NOMO-1 treated with DMSO at 0.1 percent for 48 hours (cell line): Measurements from ENCODE around the gene DBH.
"Not testable (repeated sequence)": the region's sequence is repeated elsewhere in the genome, so short reads cannot be mapped to it uniquely, and the experiment has no call there.

Experiments
- DNase-seq: peaks from one replicate; lab custom pipeline; 2025; ENCODE audit not compliant: unreplicated experiment; lab: John Stamatoyannopoulos, UW

The DBH gene

DNA sequence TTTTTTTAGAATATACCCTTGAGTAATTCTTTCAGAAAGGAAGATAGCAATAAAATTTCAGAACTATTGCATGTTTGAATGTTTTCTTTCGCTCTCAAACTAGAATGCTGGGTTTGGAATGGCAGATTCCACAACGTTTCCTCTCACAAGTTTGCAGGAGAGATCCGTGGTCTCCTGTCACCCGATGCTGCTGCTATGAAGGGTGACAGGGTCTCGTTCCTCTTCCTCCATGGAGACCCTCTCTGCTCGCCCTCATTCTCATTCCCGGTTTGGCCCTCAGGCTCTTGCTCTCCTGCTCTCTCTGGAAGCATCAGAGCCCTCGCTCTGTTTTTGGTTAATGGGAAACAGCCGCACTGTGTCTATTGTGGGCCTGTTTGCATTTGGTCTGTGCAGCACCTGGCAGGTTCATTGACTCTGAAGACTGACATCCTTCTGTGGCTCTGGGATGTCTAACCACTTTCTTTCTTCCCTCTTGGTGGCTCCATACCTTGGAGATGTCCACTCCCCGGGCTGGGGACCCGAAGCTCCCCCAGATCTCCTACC lies 14.4 kb upstream of the DBH start:
- no peak for DNase-seq

DNA sequence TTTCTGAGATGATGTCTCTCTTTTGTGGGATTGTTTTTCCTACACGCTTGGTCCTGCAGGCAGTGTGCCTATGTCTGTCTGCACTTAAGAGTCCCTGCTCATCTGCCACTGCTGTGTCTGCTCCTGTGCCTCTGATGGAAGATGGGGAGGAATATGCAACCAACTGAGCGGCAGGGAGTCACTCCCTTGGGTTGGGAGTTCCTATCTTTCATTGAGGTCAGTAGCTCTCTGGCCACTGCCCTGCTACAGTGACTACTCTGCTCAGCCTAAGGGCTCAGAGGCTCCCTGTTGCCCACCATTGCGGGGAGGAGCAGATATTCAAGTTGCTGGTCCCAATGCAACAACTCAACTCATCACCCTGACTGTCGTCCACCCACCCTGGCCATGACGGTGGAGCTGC lies 13.6 kb upstream of the DBH start:
- no peak for DNase-seq

DNA sequence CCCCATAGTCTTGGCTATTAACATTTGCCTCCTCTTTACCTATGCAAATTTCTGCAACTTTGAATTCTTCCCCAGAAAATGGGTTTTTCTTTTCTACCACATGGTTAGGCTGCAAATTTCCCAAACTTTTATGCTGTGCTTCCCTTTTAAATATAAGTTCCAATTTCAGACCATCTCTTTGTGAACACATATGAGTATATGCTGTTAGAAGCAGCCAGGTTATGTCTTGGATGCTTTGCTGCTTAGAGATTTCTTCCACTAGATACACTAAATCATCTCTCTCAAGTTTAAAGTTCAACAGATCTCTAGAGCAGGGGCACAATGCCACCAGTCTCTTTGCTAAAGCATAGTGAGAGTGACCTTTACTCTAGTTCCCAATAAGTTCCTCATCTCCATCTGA lies 10.2 kb upstream of the DBH start:
- not testable (repeated sequence) for DNase-seq

DNA sequence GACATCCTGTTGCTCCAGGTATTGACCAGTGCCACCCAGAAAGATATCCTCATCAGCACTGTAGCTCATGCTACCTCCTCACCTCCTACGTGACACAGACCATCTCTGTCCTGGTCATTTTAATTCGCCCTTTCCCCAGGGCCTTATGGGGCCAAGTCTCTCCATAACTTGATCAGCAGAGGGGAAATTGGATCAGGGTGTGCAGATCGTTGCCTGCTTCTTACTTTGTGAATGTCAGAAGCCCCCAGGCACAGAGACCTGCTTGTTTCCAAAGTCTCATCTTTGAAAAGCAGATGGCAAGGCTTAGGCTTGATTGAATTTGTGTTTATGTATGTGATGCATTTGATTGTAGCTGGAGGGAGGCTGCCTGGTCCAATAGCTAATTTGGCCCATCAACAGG lies 8.8 kb upstream of the DBH start:
- no peak for DNase-seq

DNA sequence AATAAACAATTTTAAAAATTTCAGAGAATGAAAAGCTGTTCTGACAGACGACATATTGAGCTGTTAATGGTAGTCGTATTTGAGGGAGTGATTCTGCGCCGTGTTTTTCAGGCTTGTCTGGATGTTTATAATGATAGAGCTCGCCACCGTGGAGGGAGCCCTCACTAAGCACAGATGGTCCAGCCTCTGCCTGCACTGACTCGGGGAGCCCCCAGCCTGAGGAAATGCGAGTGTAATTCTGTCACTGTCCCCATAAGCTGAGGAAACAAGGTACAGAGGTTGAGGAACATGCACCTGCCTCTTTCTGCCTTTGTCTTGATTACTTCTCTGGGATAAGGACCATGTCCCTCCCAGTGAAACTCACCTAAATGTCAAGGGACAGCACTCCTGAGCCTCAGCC lies 7.4 kb upstream of the DBH start:
- no peak for DNase-seq

DNA sequence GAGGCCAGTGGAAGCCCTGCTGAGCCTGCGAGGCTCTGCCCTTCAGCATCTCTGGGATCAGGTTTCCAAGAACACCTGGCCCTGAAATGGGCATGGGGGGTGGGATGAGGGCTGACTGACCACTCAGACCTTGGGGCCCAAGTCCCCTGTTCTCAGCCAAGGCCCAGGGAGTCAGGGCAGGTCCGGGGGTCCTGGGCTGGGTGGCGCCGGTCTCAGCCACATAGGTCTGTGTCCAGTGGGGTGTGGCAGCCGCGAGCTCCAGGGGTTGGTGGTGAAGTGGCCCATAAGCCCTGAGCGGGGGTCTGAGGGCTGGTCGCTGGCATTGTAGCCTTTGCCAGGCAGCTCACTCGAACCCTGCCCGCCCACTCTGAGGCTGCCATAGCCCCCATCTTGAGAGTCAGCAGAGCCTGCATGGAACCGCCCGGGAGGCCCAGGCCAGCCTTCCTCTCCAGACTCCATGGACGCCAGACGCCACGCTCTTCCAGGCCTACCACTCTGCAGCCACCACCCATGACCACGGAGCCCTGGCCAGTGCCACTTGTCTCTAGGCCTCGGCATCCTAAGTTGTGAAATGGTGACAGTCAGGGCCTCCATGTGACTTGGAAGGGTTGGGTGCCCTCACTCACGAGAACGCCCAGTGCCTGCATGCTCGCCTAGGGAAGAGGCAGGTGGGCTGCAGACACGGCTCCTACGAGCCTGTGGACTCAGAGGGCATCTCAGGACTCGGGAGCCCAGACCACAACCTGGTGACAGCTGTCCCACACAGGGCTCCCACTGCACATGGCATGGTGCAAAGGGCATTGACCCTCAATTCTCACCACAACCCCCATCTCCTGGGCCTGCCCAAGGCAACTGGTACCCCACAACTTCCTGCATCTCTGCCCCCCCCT lies 6.7 kb upstream of the DBH start:
- no peak for DNase-seq

DNA sequence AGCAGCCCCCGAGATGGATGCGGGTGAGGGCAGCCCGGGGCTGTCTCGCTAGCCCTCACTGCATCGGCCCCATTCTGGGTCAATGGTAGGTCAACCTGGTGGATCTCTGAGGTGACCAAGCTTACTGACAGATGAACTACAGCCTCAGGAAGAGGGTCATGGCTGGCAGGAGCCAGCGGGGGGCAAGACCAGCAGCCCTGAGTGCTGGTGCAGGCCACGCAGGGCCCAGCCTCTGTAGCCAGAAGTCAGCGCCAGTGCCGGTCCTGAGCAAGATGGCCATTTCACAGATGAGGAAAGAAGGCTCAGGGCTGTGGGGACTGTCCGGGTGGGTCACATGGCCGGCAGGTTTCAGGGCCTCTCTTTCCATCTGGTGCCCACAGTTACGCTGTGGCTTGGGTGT lies 5.1 kb upstream of the DBH start:
- no peak for DNase-seq

DNA sequence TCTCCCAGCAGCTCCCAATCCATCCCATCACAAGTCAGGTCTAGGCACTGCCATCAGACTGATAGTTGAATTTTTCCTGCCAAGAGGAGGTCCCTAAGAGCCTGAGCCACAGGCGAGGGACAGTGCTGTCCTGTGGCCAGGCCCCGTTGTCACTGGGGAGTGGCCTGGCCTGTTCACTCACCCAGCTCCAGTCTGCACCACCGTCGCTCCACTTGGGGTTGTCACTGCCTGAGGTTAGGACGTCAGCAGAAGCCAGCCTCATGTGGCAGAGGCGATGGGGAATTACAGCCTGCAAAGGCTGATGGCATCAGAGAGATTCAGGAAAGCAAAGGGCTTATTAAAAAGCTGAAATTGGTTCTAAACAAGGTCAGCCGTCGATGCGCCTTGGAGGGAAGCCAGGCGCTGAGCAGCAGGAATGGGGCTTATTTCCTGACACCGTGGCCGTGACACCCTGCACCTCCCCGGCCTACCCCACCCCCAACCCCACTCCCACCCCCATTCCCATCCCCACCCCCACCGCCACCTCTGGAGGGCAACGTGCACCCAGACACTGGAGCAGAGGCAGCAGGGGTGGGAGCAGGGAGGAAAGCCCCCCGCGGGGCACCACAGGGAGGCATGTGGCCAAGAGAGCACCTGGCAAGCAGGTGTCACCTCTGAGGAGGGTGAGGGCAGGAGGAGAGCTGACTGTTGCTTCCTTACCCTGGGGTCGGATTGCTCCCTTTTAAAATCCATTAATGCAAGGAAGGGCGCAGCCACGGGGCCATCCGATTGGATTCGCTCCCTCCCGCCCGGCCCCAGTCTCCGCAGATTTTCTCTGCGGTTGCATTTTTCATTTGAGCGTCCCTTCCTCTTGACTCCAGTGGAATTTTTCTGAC lies 3.1 kb upstream of the DBH start:
- no peak for DNase-seq

DNA sequence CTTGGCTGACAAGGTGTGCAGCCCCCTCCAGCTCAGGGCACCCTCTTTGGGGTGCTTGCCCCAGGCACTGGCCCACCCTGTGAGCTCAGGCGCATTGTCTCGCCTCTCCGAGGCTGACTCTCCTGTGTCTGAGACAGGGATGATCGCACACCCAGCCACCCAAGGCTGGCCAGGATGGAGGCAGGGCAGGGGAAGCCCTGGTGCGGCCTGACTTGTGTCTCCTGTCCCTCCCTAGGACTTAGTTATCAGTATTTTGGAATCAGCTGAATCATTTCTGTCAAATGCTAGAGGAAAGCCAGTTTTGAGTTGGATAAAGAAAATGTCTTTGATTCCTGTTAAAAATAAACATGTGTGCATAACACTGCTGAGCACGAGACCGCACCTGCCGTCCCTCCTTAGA lies 2.5 kb upstream of the DBH start:
- DNase-seq = no peak

DNA sequence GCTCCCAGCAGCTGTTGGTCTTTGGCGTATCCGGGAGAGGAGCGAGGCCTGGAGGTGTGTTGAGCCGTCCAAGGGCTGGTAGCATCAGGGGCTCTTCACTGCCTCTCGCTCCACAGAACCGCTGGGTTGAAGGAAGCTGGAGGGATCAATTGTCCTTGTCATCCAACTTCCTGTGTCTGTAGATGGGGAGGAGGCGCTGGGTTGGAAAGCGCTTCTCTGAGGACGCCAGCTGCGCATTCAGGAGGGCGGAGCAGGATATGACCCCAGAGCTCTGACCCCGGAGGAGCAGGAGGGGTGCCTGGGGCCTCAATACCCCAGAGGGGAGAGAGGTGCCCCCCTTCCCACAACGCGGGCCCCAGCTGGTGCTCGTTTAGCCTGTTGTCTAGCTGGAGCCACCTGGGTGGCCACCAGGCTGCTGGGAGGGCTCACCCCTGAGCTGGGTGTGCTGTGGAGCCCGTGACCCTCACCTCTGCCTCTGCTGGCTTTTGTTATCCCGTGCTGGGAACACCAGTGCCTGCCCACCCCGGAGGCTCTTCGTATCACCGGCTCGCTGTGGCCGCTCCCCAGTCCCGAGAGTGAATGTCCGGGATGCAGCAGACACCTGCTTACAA lies 2.0 kb upstream of the DBH start:
- no peak for DNase-seq

DNA sequence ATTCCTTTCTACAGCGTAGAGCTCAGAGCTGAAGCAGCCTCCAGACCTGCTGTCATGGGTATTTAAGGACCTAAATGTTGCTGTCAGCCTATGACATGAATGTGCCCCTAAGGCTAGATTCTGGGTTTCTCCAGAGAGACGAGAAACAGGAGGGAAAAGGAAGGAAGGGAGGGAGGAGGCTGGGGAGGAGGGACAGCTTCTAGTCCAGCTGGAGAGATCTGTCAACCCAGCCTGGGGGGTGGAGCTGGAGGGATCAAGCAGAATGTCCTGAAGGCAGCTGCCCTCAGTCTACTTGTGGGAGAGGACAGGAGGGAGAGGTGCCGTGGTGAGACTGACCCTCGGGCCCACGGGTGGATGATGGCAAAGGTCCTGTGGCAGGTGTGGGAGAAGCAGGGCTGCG lies 1.1 kb upstream of the DBH start:
- DNase-seq = no peak

DNA sequence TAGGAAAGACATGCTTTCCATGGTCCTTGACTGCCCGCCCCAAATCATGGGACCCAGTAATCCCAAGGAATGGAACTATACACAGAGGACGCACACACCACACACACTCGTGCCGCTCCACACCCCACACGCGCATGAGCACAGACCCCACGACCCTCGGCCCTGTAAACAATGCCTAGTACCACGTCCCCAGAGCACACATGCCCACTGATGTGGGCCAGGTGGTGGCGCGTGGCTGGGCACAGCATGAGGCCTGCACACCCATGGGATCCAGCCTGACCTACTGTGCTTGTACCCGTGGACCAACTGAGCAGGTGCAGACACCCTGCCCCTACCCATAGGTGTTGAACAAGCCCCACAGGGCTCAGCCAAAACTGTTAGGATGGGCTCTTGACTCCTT lies 739 bp downstream of the DBH start:
- no peak for DNase-seq

DNA sequence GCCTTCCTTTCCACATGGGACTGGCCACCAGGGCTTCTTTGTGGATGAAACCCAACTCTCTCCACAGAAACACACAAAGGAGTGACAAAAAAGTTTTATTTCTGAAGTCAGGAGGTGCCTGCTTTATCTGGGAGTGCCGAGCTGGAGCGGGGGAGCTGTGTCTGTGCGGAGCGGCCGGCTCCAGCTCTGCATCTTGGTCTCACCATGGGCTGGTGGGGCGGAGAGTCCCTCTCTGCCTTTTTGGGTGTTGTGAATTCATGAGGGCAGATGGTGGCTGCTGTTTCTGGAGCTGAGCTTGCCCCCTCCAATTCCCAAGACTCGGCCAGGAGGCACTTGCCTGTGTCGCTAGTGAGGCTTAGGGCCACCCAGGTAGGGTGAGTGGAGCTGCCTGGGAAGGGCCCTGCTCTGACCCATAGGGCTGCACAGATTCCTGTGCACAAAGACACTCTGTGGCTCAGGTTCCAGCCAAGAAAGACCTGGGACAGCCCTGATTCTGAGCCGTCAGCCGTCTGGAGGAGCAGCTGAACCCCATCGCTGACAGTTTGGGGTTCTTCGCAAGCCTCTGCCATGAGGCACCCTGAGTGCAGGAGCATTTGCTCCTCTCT lies 1.4 kb downstream of the DBH start:
- no peak for DNase-seq

DNA sequence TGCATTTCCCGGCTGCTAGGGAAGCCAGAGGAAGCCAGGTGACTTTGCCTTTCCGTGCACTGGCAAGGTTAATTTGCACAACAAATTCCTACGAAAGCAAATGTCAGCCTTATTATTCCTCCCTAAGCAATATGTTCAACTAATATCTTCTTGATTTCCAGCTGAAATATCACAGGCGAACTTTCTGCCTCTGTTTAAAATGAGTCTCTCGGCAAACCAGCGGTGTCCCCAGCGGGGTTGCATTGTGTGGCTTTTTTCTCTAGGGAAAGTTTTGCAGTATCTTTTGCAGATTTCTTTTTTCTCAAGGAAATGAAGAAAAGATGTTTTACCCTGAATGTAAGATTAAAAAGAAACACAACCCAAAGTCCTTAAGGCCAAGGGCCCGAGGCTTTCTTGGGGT lies 1.9 kb downstream of the DBH start:
- no peak for DNase-seq

DNA sequence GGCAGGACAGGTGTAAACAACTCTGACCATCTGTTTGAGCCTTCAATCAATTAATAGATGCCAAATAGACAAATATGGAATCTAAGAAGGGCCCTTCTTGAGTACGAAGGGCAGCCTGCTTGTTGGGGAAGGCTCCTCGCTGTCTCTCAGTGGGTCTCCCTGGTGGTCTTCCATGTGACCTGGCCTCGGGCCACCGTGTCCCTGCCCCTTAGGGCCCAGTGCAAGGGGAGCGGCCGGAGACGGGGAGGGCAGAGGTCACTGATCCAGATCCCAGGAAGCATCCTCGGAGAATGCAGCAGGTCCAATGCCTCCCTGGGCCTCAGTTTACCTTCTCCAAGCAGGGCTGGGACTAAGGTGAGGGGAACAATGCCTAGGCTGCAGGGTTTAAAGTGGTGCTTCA lies 2.5 kb downstream of the DBH start:
- no peak for DNase-seq

DNA sequence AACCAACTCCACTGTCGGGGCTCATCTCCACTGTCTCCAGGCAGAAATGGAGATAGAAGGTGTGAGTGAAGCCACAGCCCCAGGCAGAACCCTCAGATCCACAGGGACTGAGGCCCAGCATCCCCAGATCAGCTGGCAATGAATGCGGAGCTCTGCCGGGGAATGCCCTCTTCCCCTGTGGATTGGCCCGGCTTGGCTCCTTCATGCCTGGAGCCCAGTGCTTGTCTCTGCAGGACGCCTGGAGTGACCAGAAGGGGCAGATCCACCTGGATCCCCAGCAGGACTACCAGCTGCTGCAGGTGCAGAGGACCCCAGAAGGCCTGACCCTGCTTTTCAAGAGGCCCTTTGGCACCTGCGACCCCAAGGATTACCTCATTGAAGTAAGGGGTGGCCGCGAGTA lies 3.5 kb downstream of the DBH start:
- no peak for DNase-seq

DNA sequence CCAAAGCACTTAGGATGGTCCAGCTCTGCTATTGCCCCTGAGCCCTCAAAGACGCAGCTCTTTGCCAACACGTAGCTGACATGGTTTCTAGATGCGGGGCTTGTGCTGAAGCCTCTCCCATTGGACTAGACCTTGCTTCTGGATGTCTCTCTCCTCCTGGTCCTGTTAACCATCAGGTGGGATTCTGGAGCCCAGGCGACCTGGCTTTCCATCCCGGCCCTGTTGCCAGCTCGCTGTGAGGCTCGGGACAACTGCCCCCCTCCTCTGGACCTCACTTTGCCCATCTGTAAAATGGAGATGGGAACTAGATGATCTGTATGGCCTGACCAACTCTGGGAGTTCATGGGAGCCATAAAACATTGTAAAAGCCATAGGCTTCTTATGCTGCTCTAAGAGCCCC lies 4.0 kb downstream of the DBH start:
- no peak for DNase-seq

DNA sequence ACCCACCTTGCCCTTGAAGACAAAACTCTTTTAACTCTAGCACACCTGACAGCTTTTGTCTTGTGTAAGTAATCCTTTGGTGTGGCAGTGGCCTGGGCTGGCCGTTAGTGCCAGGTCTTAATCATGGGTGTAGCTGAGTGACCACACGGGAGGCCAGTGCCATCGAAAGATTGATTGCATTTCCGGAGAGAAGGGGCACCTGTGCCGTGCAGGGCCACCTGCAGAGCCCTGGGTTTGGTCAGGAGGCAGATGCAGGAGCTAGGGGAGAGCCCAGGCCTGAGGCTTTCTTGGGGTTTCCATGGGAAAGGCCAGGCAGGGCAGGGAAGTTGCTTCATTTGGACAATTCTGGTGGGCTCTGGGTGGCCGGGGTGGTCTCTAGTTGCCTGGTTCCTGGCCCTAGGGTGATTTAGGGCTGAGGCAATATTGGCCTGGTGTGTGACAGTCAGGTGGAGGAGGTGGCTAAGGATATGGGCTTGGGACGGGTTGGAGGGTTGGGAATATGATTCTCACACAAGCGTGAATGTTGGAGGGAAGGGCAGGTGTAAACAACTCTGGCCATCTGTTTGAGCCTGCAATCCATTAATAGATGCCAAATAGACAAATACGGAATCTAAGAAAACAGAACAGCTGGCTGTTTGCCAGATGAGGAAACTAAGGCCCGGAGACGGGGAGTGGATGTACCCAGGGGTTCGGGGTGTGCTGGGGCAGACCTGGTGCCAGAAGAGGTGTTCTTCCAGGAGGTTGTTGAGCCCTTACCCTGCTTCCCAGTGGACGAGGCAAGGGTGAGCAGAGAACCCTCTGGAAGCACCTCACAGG lies 4.6 kb downstream of the DBH start:
- DNase-seq = no peak

DNA sequence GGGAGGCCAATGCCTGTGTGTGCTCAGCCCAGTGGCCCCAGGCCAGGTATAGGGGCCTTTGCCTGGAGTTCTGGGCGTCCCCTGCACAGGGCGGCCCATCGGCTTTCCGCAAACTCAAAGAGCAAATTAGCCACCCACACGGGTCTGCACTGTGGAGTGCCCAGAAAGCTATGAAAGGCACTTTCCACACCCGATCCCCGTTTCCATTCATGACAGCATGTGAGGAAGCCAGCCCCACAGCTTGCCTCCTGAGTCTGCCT lies 5.2 kb downstream of the DBH start:
- DNase-seq = no peak

DNA sequence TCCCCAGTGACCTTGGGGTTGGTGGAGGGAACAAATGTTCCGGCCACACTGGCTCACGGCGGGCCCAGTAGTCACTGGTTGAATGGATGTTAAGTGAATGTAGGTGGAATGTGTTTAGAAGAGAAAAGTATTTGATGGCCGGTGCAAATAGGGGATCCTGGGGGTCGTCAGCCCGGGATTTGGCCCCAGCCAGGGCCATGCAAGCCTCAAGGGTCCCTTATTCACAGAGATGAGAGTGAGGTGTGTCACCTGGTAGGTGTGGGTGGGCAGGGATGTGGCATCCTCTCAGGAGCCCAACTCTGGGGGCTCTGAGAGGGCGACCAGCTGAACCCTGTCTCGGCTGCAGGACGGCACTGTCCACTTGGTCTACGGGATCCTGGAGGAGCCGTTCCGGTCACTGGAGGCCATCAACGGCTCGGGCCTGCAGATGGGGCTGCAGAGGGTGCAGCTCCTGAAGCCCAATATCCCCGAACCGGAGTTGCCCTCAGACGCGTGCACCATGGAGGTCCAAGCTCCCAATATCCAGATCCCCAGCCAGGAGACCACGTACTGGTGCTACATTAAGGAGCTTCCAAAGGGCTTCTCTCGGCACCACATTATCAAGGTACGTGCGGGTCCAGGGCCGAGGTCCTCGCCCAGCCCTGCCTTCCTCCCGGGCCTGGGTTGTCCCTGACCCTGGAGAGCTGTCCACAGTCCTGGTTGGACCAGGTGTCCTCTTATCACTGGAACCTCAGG lies 5.9 kb downstream of the DBH start:
- no peak for DNase-seq
